ENCODE results near the gene RGS7BP.
A peak's percentile ranks its signal among the peaks of the same experiment; 100 is the strongest.

The RGS7BP gene

DNA sequence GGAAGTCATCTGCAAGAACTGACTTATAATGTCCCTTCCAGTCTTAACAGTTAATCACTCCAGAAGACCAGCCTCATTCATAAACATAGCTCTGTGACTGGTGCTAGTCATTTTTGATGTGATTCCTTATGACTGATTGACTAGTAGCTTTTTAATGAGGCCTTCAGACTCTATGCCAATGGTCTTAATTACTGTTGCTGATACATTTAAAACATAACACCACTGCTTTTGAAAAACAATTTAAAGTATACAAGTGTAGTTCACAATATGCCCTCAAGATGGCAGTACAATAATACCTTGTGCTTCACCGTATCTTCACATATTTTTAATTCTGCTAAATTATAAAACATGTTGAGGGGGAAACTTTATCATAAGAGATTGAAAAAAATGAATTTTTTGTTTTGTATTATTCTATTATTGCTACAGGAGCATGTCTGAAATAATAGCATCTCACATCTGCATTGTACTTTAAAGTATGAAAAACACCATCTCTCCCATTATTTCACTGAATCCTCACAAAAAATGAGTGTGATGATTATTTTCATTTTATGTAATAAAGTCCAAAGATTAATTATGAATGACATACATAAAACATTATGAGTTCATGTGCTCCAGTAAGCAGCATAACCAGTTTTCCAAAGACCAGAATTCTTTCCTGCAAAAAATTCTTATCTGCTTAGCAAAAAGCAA lies 129.3 kb downstream of the RGS7BP start:
- DNase-seq (ENCODE audit: low spot score): peak; percentile 13

DNA sequence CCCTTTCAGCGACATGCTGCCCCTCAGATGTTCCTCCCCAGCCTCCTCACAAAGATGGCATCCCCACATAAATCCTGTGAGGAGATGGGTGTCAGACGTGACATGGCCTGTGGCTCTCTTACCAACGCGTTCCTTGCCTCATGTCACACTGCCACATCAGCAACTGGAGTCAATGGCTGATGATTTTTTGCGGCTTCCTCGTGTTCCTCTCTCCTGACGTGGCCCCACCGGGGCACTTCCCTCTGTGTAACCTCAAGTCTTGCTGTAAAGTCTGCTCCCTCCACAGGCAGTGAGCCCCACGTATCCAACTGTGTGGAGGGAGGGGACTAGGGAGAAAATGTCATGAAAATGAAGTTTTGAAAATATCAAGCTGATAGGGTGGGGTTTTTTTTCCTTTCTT lies 131.3 kb downstream of the RGS7BP start:
- no peak for DNase-seq (ENCODE audit: low spot score)

DNA sequence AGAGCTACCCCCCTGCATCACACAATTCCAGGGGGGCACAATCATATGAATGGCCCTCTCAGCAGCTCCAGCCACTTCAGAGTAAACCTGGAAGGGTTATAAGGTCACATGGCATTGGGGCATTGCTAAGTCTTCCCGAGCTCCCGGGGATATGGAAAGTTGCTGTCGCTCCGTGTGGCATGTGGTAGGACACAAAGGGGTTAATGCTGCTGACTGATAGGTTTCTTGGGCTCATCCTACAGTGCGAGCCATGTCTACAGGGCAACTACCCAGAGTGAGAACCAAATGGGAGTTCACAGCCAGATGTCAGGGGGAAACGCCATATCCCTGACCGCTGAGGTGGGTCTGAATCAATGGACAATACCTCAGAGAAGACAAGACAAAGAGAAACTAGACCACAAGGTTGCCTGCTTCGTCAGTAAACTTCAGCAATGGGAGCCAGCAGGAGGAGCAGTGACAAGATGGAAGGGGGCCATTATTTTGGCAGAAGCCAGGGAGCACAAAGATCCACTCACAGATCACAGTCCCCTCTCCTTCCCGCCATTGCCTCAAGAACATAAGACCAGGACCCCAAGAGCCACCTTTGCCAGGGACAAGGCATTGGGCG lies 132.1 kb downstream of the RGS7BP start:
- no peak for DNase-seq (ENCODE audit: low spot score)

DNA sequence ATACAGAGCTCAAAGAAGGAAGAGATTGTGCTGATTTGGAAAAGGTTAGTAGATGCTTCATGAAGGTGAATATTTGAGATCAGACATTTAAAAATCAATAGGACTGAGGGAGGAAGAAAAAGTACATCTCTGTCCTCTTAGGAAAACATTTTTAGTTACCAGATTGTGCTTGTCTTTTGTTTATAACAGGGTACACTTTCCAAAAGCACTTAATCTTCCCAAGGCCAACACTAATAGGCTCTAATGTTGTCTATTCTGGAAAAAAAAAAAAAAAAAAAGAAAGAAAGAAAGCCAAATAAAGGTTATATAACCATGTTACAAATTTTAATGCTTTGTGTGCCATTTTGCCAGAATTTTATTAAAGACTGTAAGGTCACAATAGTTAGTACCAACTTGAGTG lies 139.0 kb downstream of the RGS7BP start:
- DNase-seq (ENCODE audit: low spot score): no peak

DNA sequence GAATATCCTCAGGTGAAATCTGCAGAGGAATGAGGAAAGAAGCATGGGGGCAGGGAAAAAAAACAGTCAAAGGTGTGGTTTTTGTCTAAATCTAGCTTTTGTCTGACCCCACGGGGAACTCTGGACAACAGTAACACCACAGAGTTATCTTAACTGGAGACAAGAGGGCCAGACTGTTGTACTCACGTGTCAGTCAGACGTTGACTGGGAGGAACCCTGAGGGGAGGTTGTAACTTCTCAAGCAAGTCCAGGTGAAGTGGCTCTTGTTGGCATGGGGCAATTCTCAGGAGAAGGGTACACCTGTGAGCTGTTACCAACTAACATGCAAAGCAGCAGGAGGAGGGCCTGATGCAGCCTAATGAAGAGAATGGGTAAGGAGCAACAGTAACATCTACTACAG lies 140.4 kb downstream of the RGS7BP start:
- DNase-seq (ENCODE audit: low spot score): no peak

DNA sequence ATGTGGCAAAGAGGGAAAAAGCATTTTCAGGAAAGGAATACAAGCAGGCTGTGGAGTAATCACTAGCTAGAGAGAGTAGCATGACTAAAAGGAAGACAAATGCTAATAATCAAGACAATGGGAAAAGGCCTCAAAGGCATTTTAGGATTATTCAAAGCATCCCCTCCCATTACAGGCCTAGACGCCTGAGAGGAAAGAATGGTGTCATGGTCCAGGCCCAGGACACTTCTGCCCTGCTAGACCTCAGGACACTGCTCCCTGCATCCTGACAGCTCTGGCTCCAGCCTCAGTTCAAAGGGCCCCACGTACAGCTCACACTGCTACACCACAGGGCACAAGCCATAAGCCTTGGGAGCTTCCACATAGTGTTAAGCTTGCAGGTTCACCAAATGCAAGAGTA lies 143.7 kb downstream of the RGS7BP start:
- DNase-seq (ENCODE audit: low spot score): no peak

DNA sequence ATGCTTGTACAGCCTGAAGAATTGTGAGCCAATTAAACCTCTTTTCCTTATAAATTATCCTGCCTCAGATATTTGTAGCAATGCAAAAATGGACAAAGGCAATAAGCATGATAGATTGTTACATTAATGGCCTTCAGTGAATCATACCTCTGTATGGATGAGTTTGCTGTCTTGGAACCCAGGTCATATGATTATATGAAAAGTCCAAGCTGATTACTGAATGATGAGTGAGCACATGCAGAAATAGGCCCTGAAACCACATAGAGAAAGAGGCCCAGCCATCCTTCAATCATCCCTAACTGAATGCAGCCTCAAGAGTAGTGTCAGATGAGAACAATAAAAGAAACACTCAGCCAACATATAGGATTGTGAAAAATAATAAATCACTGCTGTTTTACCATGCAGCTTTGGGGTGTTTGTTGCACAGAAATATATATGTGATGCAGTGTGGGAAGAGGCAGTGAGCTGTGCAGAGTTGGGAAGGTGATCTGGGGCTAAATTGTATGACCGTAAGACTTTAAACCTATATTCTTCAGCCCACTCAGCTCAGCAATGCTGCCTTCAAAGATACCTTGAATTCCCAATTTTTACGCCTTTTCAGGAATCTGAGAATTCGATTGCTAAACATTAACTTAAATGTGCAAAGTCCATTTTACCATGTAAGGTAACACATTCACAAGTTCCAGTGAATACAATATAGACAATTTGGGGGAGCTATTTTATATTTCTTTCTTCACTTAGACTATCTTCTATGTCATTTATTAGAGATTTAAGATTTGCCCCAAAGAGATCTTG lies 148.1 kb downstream of the RGS7BP start:
- DNase-seq (ENCODE audit: low spot score): no peak

DNA sequence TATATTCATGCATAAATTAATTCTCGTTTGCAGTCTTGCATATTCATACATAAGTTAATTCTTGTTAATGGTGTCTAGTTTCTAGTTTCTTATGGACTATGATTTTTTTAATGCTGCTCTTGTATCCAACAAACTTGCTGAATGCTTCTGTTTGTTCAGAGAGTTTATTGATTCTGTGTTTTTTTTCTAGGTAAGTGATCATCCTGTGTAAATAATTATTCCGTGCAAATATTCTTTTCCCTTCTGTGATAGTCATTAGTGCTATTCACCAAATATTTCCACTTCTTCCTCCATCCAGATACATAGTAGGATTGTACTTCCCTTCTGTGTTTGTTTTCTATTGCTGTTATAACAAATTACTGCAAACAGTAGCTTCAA lies 148.7 kb downstream of the RGS7BP start:
- no peak for DNase-seq (ENCODE audit: low spot score)

DNA sequence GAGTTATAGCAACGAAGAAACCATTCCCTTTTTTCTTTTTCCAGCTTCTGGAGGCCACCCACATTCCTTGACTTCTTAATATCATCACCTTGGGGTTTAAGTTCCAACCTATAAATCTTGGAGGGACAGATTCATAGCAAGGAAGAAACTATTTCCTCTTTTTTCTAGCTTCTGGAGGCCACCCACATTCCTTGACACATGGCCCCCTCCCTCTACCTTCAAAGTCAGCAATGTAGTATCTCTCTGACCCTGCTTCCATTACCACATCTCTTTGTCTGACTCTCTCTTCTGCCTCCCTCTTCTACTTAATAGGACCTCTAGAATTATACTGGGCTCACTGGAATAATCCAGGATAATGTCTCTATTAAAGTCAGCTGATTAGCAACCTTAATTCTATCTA lies 149.8 kb downstream of the RGS7BP start:
- DNase-seq (ENCODE audit: low spot score): no peak

DNA sequence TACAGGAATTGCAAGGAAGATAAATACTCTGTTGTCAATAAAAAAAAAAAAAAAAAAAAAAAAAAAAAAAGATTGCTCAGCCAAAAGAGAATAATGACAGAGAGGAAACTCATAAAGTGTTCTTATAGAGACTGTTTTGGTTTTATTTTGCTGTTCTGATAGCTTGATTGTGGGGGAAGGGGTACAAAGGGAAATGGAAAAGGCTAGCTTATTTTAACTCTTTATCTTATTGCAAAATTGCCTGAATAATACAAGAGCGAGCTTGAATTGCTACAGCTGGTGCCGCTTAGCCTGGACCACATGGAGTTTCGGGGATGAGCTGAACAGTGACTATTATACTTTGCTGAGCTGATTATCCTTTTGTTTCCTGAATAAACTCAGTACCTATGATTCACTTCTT lies 153.5 kb downstream of the RGS7BP start:
- DNase-seq (ENCODE audit: low spot score): no peak
